NCI-H146 (cell line): Measurements from ENCODE around the gene ACTR10.

Source experiments
- DNase-seq: peaks from one replicate; lab custom pipeline; 2025; lab: John Stamatoyannopoulos, UW

The ACTR10 gene

GRCh38 chr14:58281969-58282368, 82.0 kb downstream of the ACTR10 start:
- DNase-seq, result no peak

GRCh38 chr14:58282925-58283593, 83.1 kb downstream of the ACTR10 start:
- DNase-seq, result no peak

GRCh38 chr14:58283730-58284129, 83.8 kb downstream of the ACTR10 start:
- no peak for DNase-seq

GRCh38 chr14:58285132-58285531, 85.2 kb downstream of the ACTR10 start:
- DNase-seq, result no peak
